ENCODE measurements around the gene UTP11. TPM values are rescaled to one million over a fixed set of nuclear protein-coding genes. Genes with fewer than 3 reads are reported as not detected.

Gene UTP11
- total RNA-seq, 1 experiment from 2014 or later: 102 TPM

- no peak for DNase-seq (ENCODE audit: low spot score)
These were observed 33.1 kb downstream of the UTP11 start for GRCh38 chr1:38045401-38046332.

DNA sequence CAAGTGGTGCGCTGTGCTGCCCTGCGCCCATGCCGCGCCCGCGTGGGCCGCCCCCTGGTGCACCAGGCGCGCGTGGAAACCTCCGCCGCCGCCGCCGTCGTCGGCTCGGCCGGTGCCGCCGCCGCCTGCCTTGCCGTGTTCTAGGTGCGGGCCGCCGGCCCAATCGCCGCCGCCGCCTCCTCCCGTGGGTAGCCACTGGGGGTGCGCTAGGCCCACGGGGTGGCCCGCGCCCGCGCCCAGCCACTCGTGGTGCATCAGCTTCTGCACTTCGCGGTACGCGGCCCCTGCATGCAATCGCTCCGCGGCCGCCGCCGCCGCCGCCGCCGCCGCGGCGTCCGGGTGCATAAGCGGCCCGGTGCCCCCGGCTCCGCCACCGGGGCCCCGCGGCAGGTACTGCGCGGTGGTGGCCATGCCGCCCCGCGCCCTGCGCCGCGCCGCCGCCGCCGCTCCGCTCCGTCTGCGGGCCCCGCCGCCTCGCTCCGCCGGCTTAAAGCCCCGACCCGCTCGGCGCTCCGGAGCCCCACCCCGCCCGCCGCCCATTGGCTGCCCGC lies 33.9 kb downstream of the UTP11 start, which contains the start of gene POU3F1:
Gene POU3F1 (minus strand): TSS at position 461 of the 551 bp plus-strand sequence. CDS start 50 bp downstream, at position 411.
- no peak for DNase-seq (ENCODE audit: low spot score)

DNA sequence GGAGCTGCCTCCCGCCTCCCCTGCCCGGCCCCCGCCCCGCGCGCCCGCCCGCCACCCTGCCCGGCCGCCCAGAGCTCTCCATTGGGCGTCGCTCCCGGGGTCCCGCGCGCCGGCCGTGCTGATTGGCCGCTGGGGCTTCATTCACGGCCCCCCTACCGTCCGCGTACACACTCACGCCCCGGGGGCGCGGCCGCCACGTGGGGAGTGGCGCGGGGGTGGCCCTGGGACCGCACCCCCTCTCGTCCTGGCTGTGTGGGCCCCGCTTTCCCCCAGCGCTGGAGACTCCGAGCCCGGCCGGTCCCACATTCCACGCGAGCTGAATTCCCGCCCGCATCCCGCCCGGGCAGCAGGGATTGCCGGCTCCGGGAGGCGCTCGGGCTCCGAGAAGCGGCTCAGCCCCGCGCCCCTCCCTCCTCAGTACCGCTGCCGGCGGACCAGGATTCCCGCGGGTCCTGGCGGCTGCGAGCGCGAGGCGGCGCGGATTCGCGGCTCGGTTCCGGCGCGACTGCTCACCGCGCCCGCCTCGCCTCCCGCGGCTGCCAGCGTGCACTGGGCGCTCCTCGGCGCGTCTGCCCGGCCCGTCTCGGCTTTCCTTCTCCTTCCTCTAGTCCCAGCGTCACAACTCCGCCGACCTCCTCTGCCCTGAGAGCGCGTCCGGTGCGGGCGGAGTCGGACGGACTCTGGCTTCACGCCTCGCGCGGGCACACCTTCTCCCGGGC lies 34.5 kb downstream of the UTP11 start:
- DNase-seq (ENCODE audit: low spot score): peak; percentile 51

DNA sequence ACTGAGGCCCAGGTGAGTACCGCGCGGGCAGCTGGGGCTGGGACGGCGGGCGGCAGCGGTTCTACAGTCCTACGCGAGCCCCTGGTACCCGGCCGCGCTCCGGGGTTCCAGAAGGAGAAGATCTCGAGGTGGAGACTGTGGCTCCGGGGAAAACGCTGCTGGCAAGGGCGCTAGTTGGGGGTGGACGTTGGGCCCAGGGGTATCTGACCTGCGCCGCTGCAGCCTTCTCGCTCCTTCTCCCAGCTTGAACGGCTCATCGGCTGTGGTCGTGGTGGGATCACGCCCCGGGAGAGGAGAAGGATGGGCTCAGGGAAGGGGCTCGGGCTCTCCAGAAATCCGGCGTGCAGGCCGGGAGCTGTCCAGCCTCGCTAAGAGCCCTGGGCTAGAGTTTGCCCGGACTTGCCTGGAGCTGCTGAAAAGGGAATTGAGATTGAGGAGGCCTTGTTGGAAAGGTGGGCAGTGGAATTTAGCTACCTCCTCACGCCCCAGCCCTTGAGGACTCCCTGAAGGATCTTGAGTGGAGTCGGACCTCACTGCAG lies 35.1 kb downstream of the UTP11 start:
- no peak for DNase-seq (ENCODE audit: low spot score)

DNA sequence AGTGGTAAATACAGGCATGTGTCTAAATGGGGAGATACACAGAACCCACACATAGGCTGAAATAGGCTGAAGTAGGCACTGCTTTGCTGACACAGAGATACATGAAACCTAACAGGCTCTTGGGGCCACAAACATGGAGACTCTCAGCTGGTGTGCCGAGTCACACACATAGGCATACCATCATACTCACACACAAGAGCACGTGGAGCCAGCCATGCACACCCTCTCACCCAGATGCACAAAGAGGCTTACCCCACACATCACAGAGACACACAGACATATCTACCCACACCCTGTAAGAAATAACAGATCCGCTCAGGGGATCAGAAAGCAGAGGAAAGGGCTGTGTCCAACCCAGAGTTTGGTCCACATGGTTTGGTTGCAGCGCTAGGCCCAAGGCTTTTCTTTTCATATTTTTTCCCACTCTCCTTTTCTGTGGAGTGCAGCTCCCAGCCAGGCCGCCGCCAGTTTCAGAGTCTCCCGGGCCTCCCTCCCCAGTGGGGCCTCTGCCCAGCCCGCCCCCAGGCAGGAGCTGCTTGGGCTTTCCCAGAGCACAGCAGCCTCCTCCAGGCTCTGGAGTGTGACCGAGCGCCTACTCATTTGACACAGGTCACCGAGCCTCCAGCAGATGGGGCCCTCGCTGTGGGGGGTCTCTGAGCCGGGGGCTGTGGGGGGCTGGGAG lies 38.0 kb downstream of the UTP11 start:
- no peak for DNase-seq (ENCODE audit: low spot score)

GRCh38 chr1:38051079-38051543 lies 38.6 kb downstream of the UTP11 start:
- no peak for DNase-seq (ENCODE audit: low spot score)

- no peak for DNase-seq (ENCODE audit: low spot score)
These were observed 40.3 kb downstream of the UTP11 start for GRCh38 chr1:38052750-38053415.

GRCh38 chr1:38053416-38054091 lies 41.0 kb downstream of the UTP11 start:
- no peak for DNase-seq (ENCODE audit: low spot score)

- no peak for DNase-seq (ENCODE audit: low spot score)
These were observed 42.9 kb downstream of the UTP11 start for GRCh38 chr1:38055398-38055797.

- DNase-seq (ENCODE audit: low spot score): no peak
These were observed 43.4 kb downstream of the UTP11 start for GRCh38 chr1:38055965-38056364.

DNA sequence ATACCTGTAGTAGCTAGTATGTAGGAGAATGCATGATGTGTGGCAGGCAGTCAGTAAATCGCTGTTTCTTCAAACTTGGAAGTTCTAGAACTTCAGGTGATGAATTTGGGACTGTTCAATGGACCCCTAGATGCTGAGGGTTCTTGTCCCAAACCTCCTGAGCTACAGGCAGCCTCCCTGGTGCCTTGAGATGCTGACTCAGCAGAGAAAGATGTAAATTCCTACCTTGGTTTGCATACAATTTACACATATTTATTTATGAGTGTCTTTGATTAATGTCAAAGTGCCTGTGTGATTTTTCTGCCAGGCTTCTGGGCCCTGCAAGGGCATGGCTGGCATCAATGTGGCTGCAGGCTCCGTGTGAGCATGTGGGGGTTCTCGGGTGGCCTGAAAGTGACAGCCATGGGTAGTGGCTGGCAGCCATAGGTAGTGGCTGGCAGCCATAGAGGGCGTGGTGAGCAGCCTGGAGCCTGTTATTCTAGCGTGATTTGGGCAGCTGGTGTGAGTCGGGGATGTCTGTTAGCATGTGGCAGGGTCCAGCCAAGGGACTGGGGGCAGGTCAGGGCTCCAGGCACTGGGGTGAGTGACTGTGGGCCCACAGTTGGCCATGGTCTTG lies 47.2 kb downstream of the UTP11 start:
- no peak for DNase-seq (ENCODE audit: low spot score)

- DNase-seq (ENCODE audit: low spot score): no peak
These were observed 48.0 kb downstream of the UTP11 start for GRCh38 chr1:38060498-38060897.

DNA sequence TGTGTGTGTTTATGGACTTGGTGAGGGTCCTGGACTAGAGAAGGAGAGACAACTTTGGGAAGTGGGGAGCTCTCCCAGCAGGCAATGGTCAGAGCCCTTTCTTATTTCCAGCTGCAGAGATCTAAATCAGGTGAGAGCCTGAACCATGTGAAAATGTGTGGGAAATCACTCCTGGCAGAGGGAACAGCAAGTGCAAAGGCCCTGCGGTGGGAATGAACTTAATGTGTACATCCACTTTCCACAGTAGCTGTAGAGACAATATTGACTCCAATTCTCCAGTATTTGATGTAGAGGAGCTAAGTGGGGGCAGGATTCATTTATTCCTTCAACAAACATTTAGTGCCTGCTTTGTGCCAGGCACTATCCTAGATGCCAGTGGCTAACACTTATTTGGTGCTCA lies 48.8 kb downstream of the UTP11 start:
- DNase-seq (ENCODE audit: low spot score): no peak

GRCh38 chr1:38061883-38062328 lies 49.4 kb downstream of the UTP11 start:
- no peak for DNase-seq (ENCODE audit: low spot score)

DNA sequence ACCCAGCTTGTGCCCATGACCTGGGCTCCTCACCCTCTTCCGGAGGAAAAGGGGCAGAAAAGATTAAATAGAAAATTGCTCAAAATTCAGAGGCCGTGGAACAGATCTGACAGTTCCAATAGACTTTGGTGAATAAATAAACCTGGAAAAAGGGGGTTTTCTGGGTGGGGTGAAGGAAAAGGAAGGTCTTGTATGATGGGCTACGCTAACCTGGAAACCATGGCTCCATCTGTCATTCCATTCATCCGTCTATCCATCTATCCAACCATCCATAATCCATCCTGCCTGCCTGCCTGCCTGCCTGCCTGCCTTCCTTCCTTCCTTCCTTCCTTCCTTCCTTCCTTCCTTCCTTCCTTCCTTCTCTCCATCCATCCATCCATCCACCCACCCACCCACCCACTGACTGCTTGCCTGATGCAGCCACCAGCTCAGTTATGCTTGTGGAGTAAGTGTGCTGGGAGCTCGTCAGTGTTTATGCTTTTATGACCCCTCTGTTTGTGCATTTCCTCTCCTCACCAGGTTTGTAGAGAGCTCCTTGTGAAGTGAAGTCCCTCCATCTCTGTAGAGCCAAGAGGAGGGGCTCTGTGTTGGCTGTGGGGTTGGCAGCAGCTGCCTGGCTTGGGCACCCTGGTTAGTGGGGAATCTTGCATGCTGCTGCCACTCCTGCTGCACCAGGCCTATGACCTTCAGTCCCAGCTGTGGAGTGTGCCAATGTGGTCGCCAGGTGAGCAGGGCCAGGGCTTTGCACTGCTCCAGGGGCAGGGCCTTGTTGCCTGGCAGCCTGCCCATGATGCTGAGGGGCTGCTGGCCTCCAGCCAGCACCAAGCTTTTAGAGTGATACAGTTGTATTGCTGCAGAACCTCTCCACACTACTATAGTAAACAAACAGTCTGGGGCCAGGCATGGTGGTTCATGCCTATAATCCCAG lies 50.1 kb downstream of the UTP11 start:
- DNase-seq (ENCODE audit: low spot score): no peak

DNA sequence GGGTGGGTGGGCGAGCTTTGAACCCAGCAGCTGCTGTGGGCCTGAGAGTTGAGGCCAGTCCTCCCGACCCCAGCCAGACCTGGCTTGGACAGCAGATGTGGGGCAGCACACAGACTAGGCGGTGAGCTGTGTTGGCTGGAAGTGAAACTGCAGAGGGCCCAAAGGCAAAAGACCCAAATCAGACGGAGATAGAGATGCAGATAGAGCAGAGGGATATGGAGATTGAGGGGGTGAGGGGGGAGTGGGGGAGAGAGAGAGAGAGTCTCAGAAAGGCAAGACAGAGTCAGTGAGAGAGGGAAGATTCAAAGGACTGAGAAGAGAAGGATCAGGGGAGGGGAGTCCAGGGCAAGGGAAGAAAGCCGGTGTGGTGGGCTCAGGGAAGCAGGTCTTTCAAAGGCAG lies 51.1 kb downstream of the UTP11 start:
- no peak for DNase-seq (ENCODE audit: low spot score)

GRCh38 chr1:38064197-38064903 lies 51.8 kb downstream of the UTP11 start:
- peak; percentile 83 for DNase-seq (ENCODE audit: low spot score)
